Esophagus (tissue), 2 donors: ENCODE measurements around the gene FAM83C. TPM values are rescaled to one million over a fixed set of nuclear protein-coding genes. Genes with fewer than 3 reads are reported as not detected.
A peak's percentile ranks its signal among the peaks of the same experiment; 100 is the strongest.

Source experiments
- H3K27ac ChIP-seq, 2 donors: one replicate each; pipeline ENCODE4 v1.5.1; 2013; ENCODE audit warnings: low read depth in 2 of 2, mild to moderate bottlenecking in 2 of 2, inconsistent platforms in 1 of 2, low read length in 1 of 2, moderate library complexity in 1 of 2
- H3K27me3 ChIP-seq, 2 donors: one replicate each; pipeline ENCODE4 v1.6.1; 2013; ENCODE audit warnings: low read length in 2 of 2, control low read depth in 1 of 2, mild to moderate bottlenecking in 1 of 2; ENCODE audit not compliant: insufficient read depth in 2 of 2, control insufficient read depth in 1 of 2
- H3K36me3 ChIP-seq, 2 donors: one replicate each; pipeline ENCODE4 v1.6.1; 2013; ENCODE audit warnings: low read length in 1 of 2; ENCODE audit not compliant: control insufficient read depth in 2 of 2, insufficient read depth in 2 of 2
- H3K4me1 ChIP-seq, 2 donors: one replicate each; pipeline ENCODE4 v1.6.1; 2013; ENCODE audit warnings: low read length in 1 of 2; ENCODE audit not compliant: control insufficient read depth in 2 of 2, insufficient read depth in 2 of 2
- H3K4me3 ChIP-seq, 2 donors: one replicate each; pipeline ENCODE4 v1.5.1; 2013; ENCODE audit warnings: low read length in 2 of 2, mild to moderate bottlenecking in 2 of 2, low read depth in 1 of 2, moderate library complexity in 1 of 2
- H3K9me3 ChIP-seq, 2 donors: one replicate each; pipeline ENCODE4 v1.6.1; 2013; ENCODE audit warnings: mild to moderate bottlenecking in 2 of 2, low read depth in 1 of 2, low read length in 1 of 2, moderate library complexity in 1 of 2; ENCODE audit not compliant: control insufficient read depth in 2 of 2, insufficient read depth in 1 of 2
- WGBS, 2 donors: extraction: QIAGEN DNeasy Blood & Tissue Kit; methylation state at CpG; one replicate each; pipeline ENCODE4 v1.1.7; 2013; 5-methylcytosine and 5-hydroxymethylcytosine counted together
- polyA plus RNA-seq, 2 donors: library from polyadenylated mRNA; stranded (reverse); fragments of 200-250 nt; gene quantifications; one replicate each; pipeline ENCODE4 v1.2.3, GENCODE V29; 2013
- donor health status: healthy with polysubstance abuse.
- donor health status: Bipolar disorder and iron deficiency.

The FAM83C gene
- polyA plus RNA-seq, 2 donors: 32.3 to 35.9 TPM

- WGBS, 2 donors: 91 to 94% methylated on average over 19 of the region's 19 CpGs
- Histone ChIP-seq H3K27ac (no peak overlapping the region), H3K27me3 (no peaks in the 10 kb centered on the region), H3K4me3 (no peak overlapping the region), H3K36me3 (no peaks in the 10 kb centered on the region), H3K4me1 (peaks cover 0 to 17% of the 10 kb centered on the region in 2 donors), H3K9me3 (no peaks in the 10 kb centered on the region)
Measured at GRCh38 chr20:35293303-35294292, 1.4 kb upstream of the FAM83C start.

GRCh38 chr20:35292504-35293285 lies 470 bp upstream of the FAM83C start:
- peak overlapping the region; percentile 28 to 83 for H3K27ac ChIP-seq
- peaks cover 0 to 16% of the 10 kb centered on the region in 2 donors for H3K4me1 ChIP-seq
- 57 to 67% methylated on average over 23 of the region's 23 CpGs for WGBS, 2 donors
- H3K9me3 ChIP-seq: no peaks in the 10 kb centered on the region
- H3K27me3 ChIP-seq: no peaks in the 10 kb centered on the region
- H3K36me3 ChIP-seq: peaks cover 0 to 2% of the 10 kb centered on the region in 2 donors
- peak overlapping the region; percentile 33 to 59 for H3K4me3 ChIP-seq

- H3K4me3 ChIP-seq: peak overlapping the region; percentile 15 to 33
- H3K9me3 ChIP-seq: no peaks in the 10 kb centered on the region
- no peaks in the 10 kb centered on the region for H3K27me3 ChIP-seq
- peak overlapping the region in 1 of 2 donors; percentile 56 for H3K27ac ChIP-seq
- peaks cover 0 to 13% of the 10 kb centered on the region in 2 donors for H3K4me1 ChIP-seq
- WGBS, 2 donors: 49 to 69% methylated on average over 7 of the region's 7 CpGs
- peaks cover 0 to 14% of the 10 kb centered on the region in 2 donors for H3K36me3 ChIP-seq
Measured at GRCh38 chr20:35290887-35291417, 1.3 kb downstream of the FAM83C start.

GRCh38 chr20:35290186-35290886 lies 1.9 kb downstream of the FAM83C start:
- no peaks in the 10 kb centered on the region for H3K9me3 ChIP-seq
- H3K27ac ChIP-seq: peak overlapping the region in 1 of 2 donors; percentile 56
- no peaks in the 10 kb centered on the region for H3K27me3 ChIP-seq
- WGBS, 2 donors: 48 to 55% methylated on average over 7 of the region's 7 CpGs
- peaks cover 0 to 14% of the 10 kb centered on the region in 2 donors for H3K36me3 ChIP-seq
- peak overlapping the region; percentile 15 to 33 for H3K4me3 ChIP-seq
- H3K4me1 ChIP-seq: peaks cover under 1 to 9% of the 10 kb centered on the region in 2 donors

GRCh38 chr20:35288325-35289060 lies 3.7 kb downstream of the FAM83C start:
- H3K27me3 ChIP-seq: no peaks in the 10 kb centered on the region
- peaks cover 3 to 9% of the 10 kb centered on the region in 2 donors for H3K4me1 ChIP-seq
- H3K36me3 ChIP-seq: peaks cover 0 to 14% of the 10 kb centered on the region in 2 donors
- 81 to 85% methylated on average over 19 of the region's 19 CpGs for WGBS, 2 donors
- no peak overlapping the region for H3K27ac ChIP-seq
- no peaks in the 10 kb centered on the region for H3K9me3 ChIP-seq
- H3K4me3 ChIP-seq: no peak overlapping the region

GRCh38 chr20:35287509-35288324 lies 4.5 kb downstream of the FAM83C start:
- H3K4me3 ChIP-seq: no peak overlapping the region
- H3K27me3 ChIP-seq: no peaks in the 10 kb centered on the region
- WGBS, 2 donors: 87 to 88% methylated on average over 28 of the region's 28 CpGs
- H3K4me1 ChIP-seq: peaks cover 3 to 6% of the 10 kb centered on the region in 2 donors
- H3K9me3 ChIP-seq: no peaks in the 10 kb centered on the region
- no peak overlapping the region for H3K27ac ChIP-seq
- peaks cover 0 to 14% of the 10 kb centered on the region in 2 donors for H3K36me3 ChIP-seq

- 89% methylated on average over 17 of the region's 17 CpGs for WGBS, 2 donors
- no peaks in the 10 kb centered on the region for H3K27me3 ChIP-seq
- H3K36me3 ChIP-seq: peaks cover 0 to 14% of the 10 kb centered on the region in 2 donors
- no peaks in the 10 kb centered on the region for H3K9me3 ChIP-seq
- H3K4me1 ChIP-seq: peaks cover 3 to 4% of the 10 kb centered on the region in 2 donors
- no peak overlapping the region for H3K4me3 ChIP-seq
- H3K27ac ChIP-seq: no peak overlapping the region
Measured at GRCh38 chr20:35286899-35287508, 5.2 kb downstream of the FAM83C start.
